WTC11 (cell line): ENCODE measurements around the gene PLPPR5. TPM values are rescaled to one million over a fixed set of nuclear protein-coding genes. Genes with fewer than 3 reads are reported as not detected.

ENCODE experiments used
- ATAC-seq: fragments of 200-7000 bp; cut with Tn5 transposase; 2 replicates; pipeline ENCODE4 v1.10.0; 2021; ENCODE audit warnings: mild to moderate bottlenecking, moderate library complexity
- CTCF ChIA-PET: fragments of 300-600 bp; sonication (Branson Sonifier 250); formaldehyde crosslinking; loops from one replicate; lab custom pipeline; 2021; ENCODE audit warnings: antibody characterized with exemption; lab: Charles Lee
- POLR2A ChIA-PET: fragments of 350-600 bp; sonication (Branson Sonifier 250); formaldehyde crosslinking; loops from one replicate; lab custom pipeline; 2021; ENCODE audit warnings: antibody characterized with exemption; lab: Charles Lee
- DNase-seq: peaks from one replicate; pipeline ENCODE4 v3.0.0; 2021; ENCODE audit warnings: low spot score
- H3K27ac Mint-ChIP-seq: 2 replicates; pipeline ENCODE4 v1.8.0; 2021; ENCODE audit warnings: mixed read lengths
- H3K27me3 Mint-ChIP-seq: 2 replicates; pipeline ENCODE4 v1.8.0; 2021; ENCODE audit warnings: low read depth, mild to moderate bottlenecking, moderate library complexity, mixed read lengths
- H3K36me3 Mint-ChIP-seq: 2 replicates; pipeline ENCODE4 v1.8.0; 2021; ENCODE audit warnings: mixed read lengths
- H3K4me1 Mint-ChIP-seq: 2 replicates; pipeline ENCODE4 v1.8.0; 2022; ENCODE audit warnings: mixed read lengths
- H3K4me3 Mint-ChIP-seq: 2 replicates; pipeline ENCODE4 v1.8.0; 2021; ENCODE audit warnings: mild to moderate bottlenecking, moderate library complexity, mixed read lengths
- H3K9me3 Mint-ChIP-seq: 2 replicates; pipeline ENCODE4 v1.8.0; 2021; ENCODE audit warnings: mixed read lengths
- ATF1 ChIP-seq: sonication (generic); formaldehyde crosslinking; IDR thresholded peaks from 2 replicates; pipeline ENCODE4 v1.8.1; 2023; ENCODE audit warnings: mild to moderate bottlenecking, moderate library complexity, missing genetic modification reagents
- CREB1 ChIP-seq: sonication (generic); formaldehyde crosslinking; IDR thresholded peaks from 2 replicates; pipeline ENCODE4 v1.8.0; 2023; ENCODE audit warnings: mild to moderate bottlenecking, missing genetic modification reagents
- CREM ChIP-seq: sonication (generic); formaldehyde crosslinking; IDR thresholded peaks from 2 replicates; pipeline ENCODE4 v1.8.1; 2022; ENCODE audit warnings: mild to moderate bottlenecking, missing genetic modification reagents, moderate library complexity
- ERG ChIP-seq: fragments of 250-450 bp; sonication (Bioruptor Pico); IDR thresholded peaks from 2 replicates; pipeline ENCODE4 v1.8.0; 2021; ENCODE audit warnings: mild to moderate bottlenecking
- FOXK1 ChIP-seq: sonication (generic); formaldehyde crosslinking; IDR thresholded peaks from 2 replicates; pipeline ENCODE4 v1.8.0; 2022; ENCODE audit warnings: mild to moderate bottlenecking, moderate library complexity, missing genetic modification reagents
- FOXP1 ChIP-seq: sonication (generic); formaldehyde crosslinking; IDR thresholded peaks from 2 replicates; pipeline ENCODE4 v1.8.0; 2022; ENCODE audit warnings: missing genetic modification reagents, mild to moderate bottlenecking, moderate library complexity, borderline replicate concordance
- JAZF1 ChIP-seq: fragments of 250-450 bp; sonication (Bioruptor Pico); IDR thresholded peaks from 2 replicates; pipeline ENCODE4 v1.9.0; 2021; ENCODE audit warnings: moderate library complexity, mild to moderate bottlenecking, inconsistent platforms
- MYBL2 ChIP-seq: sonication (generic); formaldehyde crosslinking; IDR thresholded peaks from 2 replicates; pipeline ENCODE4 v1.8.1; 2023; ENCODE audit warnings: mild to moderate bottlenecking, moderate library complexity, missing genetic modification reagents
- PRRX2 ChIP-seq: fragments of 250-450 bp; sonication (Bioruptor Pico); IDR thresholded peaks from 2 replicates; pipeline ENCODE4 v1.8.0; 2021; ENCODE audit warnings: mild to moderate bottlenecking
- SMAD3 ChIP-seq: sonication (generic); formaldehyde crosslinking; IDR thresholded peaks from 2 replicates; pipeline ENCODE4 v1.8.0; 2022; ENCODE audit warnings: missing genetic modification reagents, mild to moderate bottlenecking, borderline replicate concordance
- SP1 ChIP-seq: sonication (generic); formaldehyde crosslinking; conservative IDR thresholded peaks from 2 replicates; pipeline ENCODE4 v1.8.1; 2022; ENCODE audit warnings: missing genetic modification reagents
- TCF7 ChIP-seq: sonication (generic); formaldehyde crosslinking; IDR thresholded peaks from 2 replicates; pipeline ENCODE4 v1.8.0; 2022; ENCODE audit warnings: mild to moderate bottlenecking, low read depth, missing genetic modification reagents, moderate library complexity
- USF1 ChIP-seq: sonication (generic); formaldehyde crosslinking; IDR thresholded peaks from 2 replicates; pipeline ENCODE4 v1.8.0; 2022; ENCODE audit warnings: mild to moderate bottlenecking, missing genetic modification reagents
- ZMAT4 ChIP-seq: fragments of 250-450 bp; sonication (Bioruptor Pico); IDR thresholded peaks from 2 replicates; pipeline ENCODE4 v1.9.0; 2021; ENCODE audit warnings: mild to moderate bottlenecking
- ZNF281 ChIP-seq: sonication (generic); formaldehyde crosslinking; IDR thresholded peaks from 2 replicates; pipeline ENCODE4 v1.8.0; 2023; ENCODE audit warnings: mild to moderate bottlenecking, missing genetic modification reagents
- ZNF425 ChIP-seq: fragments of 250-450 bp; sonication (Bioruptor Pico); conservative IDR thresholded peaks from 2 replicates; pipeline ENCODE4 v1.9.0; 2021; ENCODE audit warnings: mild to moderate bottlenecking
- ZNF512 ChIP-seq: sonication (generic); formaldehyde crosslinking; IDR thresholded peaks from 2 replicates; pipeline ENCODE4 v1.8.1; 2022; ENCODE audit warnings: missing genetic modification reagents, borderline replicate concordance
- ZNF532 ChIP-seq: fragments of 250-450 bp; sonication (Bioruptor Pico); IDR thresholded peaks from 2 replicates; pipeline ENCODE4 v1.9.0; 2021; ENCODE audit warnings: mild to moderate bottlenecking, borderline replicate concordance
- ZSCAN18 ChIP-seq: fragments of 250-450 bp; sonication (Bioruptor Pico); IDR thresholded peaks from 2 replicates; pipeline ENCODE4 v2.1.2; 2022; ENCODE audit warnings: mild to moderate bottlenecking, moderate library complexity
- total RNA-seq: library from RNA; stranded (reverse); gene quantifications from 3 replicates; pipeline ENCODE4 v1.2.3, GENCODE V29; 2021

The PLPPR5 gene
- total RNA-seq, 1 experiment from 2014 or later = 1.6 TPM

GRCh38 chr1:99010679-99011078 is 6.0 kb upstream of the PLPPR5 start (continued):
- TF ChIP-seq ZNF532 (CRISPR knock-in tag) = no peak
- no peak for TF ChIP-seq SP1 (CRISPR knock-in tag)
- no peak for TF ChIP-seq CREM (CRISPR knock-in tag)
- no peak for TF ChIP-seq TCF7 (CRISPR knock-in tag)

GRCh38 chr1:99007366-99007765 is 2.7 kb upstream of the PLPPR5 start:
- peaks cover 8% of the 10 kb centered on the region for H3K4me1 Mint-ChIP-seq
- ChIA-PET CTCF (no interaction called here), POLR2A (no interaction called here)
- no peak overlapping the region for H3K27ac Mint-ChIP-seq
- H3K4me3 Mint-ChIP-seq = no peak overlapping the region
- ATAC-seq (no peak), DNase-seq (no peak)
- peaks cover 39% of the 10 kb centered on the region for H3K27me3 Mint-ChIP-seq
- H3K36me3 Mint-ChIP-seq = no peaks in the 10 kb centered on the region
- no peak for TF ChIP-seq ZNF512 (CRISPR knock-in tag)
- no peak for TF ChIP-seq FOXK1 (CRISPR knock-in tag)
- no peak for TF ChIP-seq CREB1 (CRISPR knock-in tag)
- TF ChIP-seq JAZF1 (CRISPR knock-in tag) = no peak
- TF ChIP-seq ERG (CRISPR knock-in tag) = no peak
- no peak for TF ChIP-seq MYBL2 (CRISPR knock-in tag)
- TF ChIP-seq ZNF281 (CRISPR knock-in tag) = no peak
- no peaks in the 10 kb centered on the region for H3K9me3 Mint-ChIP-seq

- H3K4me3 Mint-ChIP-seq = peak overlapping the region; percentile 75
- peak; percentile 48 for ATAC-seq
- peaks cover 44% of the 10 kb centered on the region for H3K27me3 Mint-ChIP-seq
- H3K36me3 Mint-ChIP-seq = no peaks in the 10 kb centered on the region
- no peaks in the 10 kb centered on the region for H3K9me3 Mint-ChIP-seq
- ChIA-PET POLR2A (no interaction called here), CTCF (interaction anchor here (1.0 to 1.3 kb wide), 2 partner anchors 14 to 212 kb away, joined by 3 read pairs; no protein-coding TSS in a partner anchor)
- DNase-seq = peak; percentile 29
- H3K4me1 Mint-ChIP-seq = peaks cover 11% of the 10 kb centered on the region
- H3K27ac Mint-ChIP-seq = no peak overlapping the region
- TF ChIP-seq FOXP1 (no peak), SMAD3 (CRISPR knock-in tag) (no peak), ZSCAN18 (CRISPR knock-in tag) (no peak), PRRX2 (CRISPR knock-in tag) (no peak), ZNF425 (CRISPR knock-in tag) (no peak), USF1 (CRISPR knock-in tag) (no peak), ATF1 (no peak), CREB1 (CRISPR knock-in tag) (no peak), ZMAT4 (no peak)
These were observed 879 bp upstream of the PLPPR5 start for GRCh38 chr1:99005537-99005942.
